ENCODE measurements around the gene MAP4K2.

- TF ChIP-seq MAX (IDR thresholded peaks at IDR 0.05) (no peak), EP300 (IDR thresholded peaks at IDR 0.05; ENCODE audit: borderline replicate concordance in 1 of 2, low read depth in 2 of 2, low read length in 2 of 2) (no peak), POLR2A (IDR thresholded peaks at IDR 0.05; ENCODE audit: control extremely low read depth in 1 of 2, low read depth in 2 of 2, low read length in 2 of 2) (no peak), ATF2 (IDR thresholded peaks at IDR 0.05; ENCODE audit: low read length) (no peak), MAFK (IDR thresholded peaks at IDR 0.05; ENCODE audit: low read depth, low read length) (no peak), CTCF (IDR thresholded peaks at IDR 0.05; ENCODE audit: control extremely low read depth in 1 of 3, insufficient read depth in 1 of 3, low read depth in 1 of 3, low read length in 3 of 3) (no peak), RNF2 (IDR thresholded peaks at IDR 0.05; ENCODE audit: borderline replicate concordance, low read depth, low read length, missing control alignments, poor library complexity, severe bottlenecking) (no peak)
Observed at GRCh38 chr11:64754124-64754918, 48.7 kb downstream of the MAP4K2 start.

Measured in H1 (cell line).